Testis (tissue), 3 donors: ENCODE results near the gene C11orf52. TPM values are rescaled to one million over a fixed set of nuclear protein-coding genes. Genes with fewer than 3 reads are reported as not detected.
A peak's percentile ranks its signal among the peaks of the same experiment; 100 is the strongest.

Experiments used
- DNase-seq: peaks from one replicate; pipeline ENCODE4 v3.0.0-alpha.2; 2019
- H3K27ac ChIP-seq, 2 donors: fragments of 200-600 bp; sonication (generic); one replicate each; pipeline ENCODE4 v1.5.1; 2019
- H3K27me3 ChIP-seq: fragments of 200-600 bp; sonication (generic); one replicate; pipeline ENCODE4 v1.5.1; 2019
- H3K36me3 ChIP-seq: fragments of 200-600 bp; sonication (generic); one replicate; pipeline ENCODE4 v1.5.1; 2017; ENCODE audit warnings: low read depth; ENCODE audit errors: missing control alignments
- H3K4me1 ChIP-seq: fragments of 200-600 bp; sonication (generic); one replicate; pipeline ENCODE4 v1.5.1; 2019
- H3K4me3 ChIP-seq, 2 donors: fragments of 200-600 bp; sonication (generic); one replicate each; pipeline ENCODE4 v1.5.1; 2017 to 2019
- H3K9me3 ChIP-seq: fragments of 200-600 bp; sonication (generic); one replicate; pipeline ENCODE4 v1.5.1; 2017
- CTCF ChIP-seq, 3 experiments: fragments of 450-650 bp in 2 of 3; fragments of 200-600 bp in 1 of 3; sonication (generic) in 1 of 3; IDR thresholded peaks; one replicate each; pipeline ENCODE4 v1.5.1; 2016 to 2019; ENCODE audit warnings: antibody characterized with exemption in 3 of 3, mild to moderate bottlenecking in 2 of 3, moderate library complexity in 1 of 3
- POLR2A ChIP-seq: fragments of 450-650 bp; IDR thresholded peaks from one replicate; pipeline ENCODE4 v1.6.1; 2017; ENCODE audit warnings: antibody characterized with exemption, mild to moderate bottlenecking, moderate library complexity
- WGBS, 2 donors: methylation state at CpG; one replicate each; pipeline ENCODE4 v1.1.5; 2018; 5-methylcytosine and 5-hydroxymethylcytosine counted together
- intact Hi-C: fragments of 100-400 bp; cut with DNase I; formaldehyde crosslinking; loops from one replicate; pipeline ENCODE4 v1.15.1; 2023; ENCODE audit warnings: low total_unique reads
- polyA plus RNA-seq: library from polyadenylated mRNA; stranded (reverse); fragments of 350-450 nt; fragmentation: Illumina TruSeq; extraction: RNeasy Lipid Tissue Mini Kit (QIAGEN cat#74804); gene quantifications from one replicate; pipeline ENCODE4 v1.2.3, GENCODE V29; 2014; ENCODE audit warnings: low read depth, low replicate concordance; ENCODE audit not compliant: insufficient read depth
- total RNA-seq, 2 donors: library from RNA; depleted of rRNA; stranded (reverse); fragments of >200 nt; gene quantifications; one replicate each; pipeline ENCODE4 v1.2.3, GENCODE V29; 2016

Gene C11orf52
- total and polyA plus RNA-seq, 3 donors from 2014 or later, result 1.4 to 2.0 (median 1.6) TPM

- TF ChIP-seq CTCF (IDR thresholded peaks at IDR 0.05), result no peak
- no peak for TF ChIP-seq POLR2A
- intact Hi-C loops, result no loop called here
- no peaks in the 10 kb centered on the region for H3K36me3 ChIP-seq
- H3K4me1 ChIP-seq, result peaks cover 13% of the 10 kb centered on the region
- peak overlapping the region; percentile 22 to 81 for H3K27ac ChIP-seq
- H3K4me3 ChIP-seq, result no peak overlapping the region
- H3K9me3 ChIP-seq, result no peaks in the 10 kb centered on the region
- H3K27me3 ChIP-seq, result no peaks in the 10 kb centered on the region
- DNase-seq, result peak; percentile 11
- 36 to 46% methylated on average over 5 of the region's 5 CpGs for WGBS, 2 donors
Observed at GRCh38 chr11:111923351-111923788, 4.7 kb downstream of the C11orf52 start.

GRCh38 chr11:111923951-111924350, 5.2 kb downstream of the C11orf52 start:
- H3K27me3 ChIP-seq, result no peaks in the 10 kb centered on the region
- H3K4me3 ChIP-seq, result no peak overlapping the region
- H3K9me3 ChIP-seq, result no peaks in the 10 kb centered on the region
- intact Hi-C loops, result no loop called here
- peaks cover 13% of the 10 kb centered on the region for H3K4me1 ChIP-seq
- H3K36me3 ChIP-seq, result no peaks in the 10 kb centered on the region
- TF ChIP-seq POLR2A, result no peak
- TF ChIP-seq CTCF (IDR thresholded peaks at IDR 0.05), result no peak
- no peak for DNase-seq
- peak overlapping the region; percentile 8 to 81 for H3K27ac ChIP-seq

- DNase-seq, result no peak
- H3K4me1 ChIP-seq, result peaks cover 13% of the 10 kb centered on the region
- no peaks in the 10 kb centered on the region for H3K36me3 ChIP-seq
- no peaks in the 10 kb centered on the region for H3K27me3 ChIP-seq
- TF ChIP-seq CTCF (IDR thresholded peaks at IDR 0.05) (no peak), POLR2A (no peak)
- peak overlapping the region in 1 of 2 donors; percentile 52 for H3K4me3 ChIP-seq
- 75 to 77% methylated on average over 16 of the region's 16 CpGs for WGBS, 2 donors
- H3K9me3 ChIP-seq, result no peaks in the 10 kb centered on the region
- intact Hi-C loops, result no loop called here
- peak overlapping the region in 1 of 2 donors; percentile 87 for H3K27ac ChIP-seq
Observed at GRCh38 chr11:111925953-111926352, 7.2 kb downstream of the C11orf52 start.

- TF ChIP-seq POLR2A, result peak; percentile 14
- TF ChIP-seq CTCF (IDR thresholded peaks at IDR 0.05), result no peak
- H3K27me3 ChIP-seq, result no peaks in the 10 kb centered on the region
- WGBS, 2 donors, result 1% methylated on average over 6 to 47 of the region's 47 CpGs
- intact Hi-C loops, result no loop called here
- H3K36me3 ChIP-seq, result no peaks in the 10 kb centered on the region
- H3K27ac ChIP-seq, result peak overlapping the region; percentile 73 to 87
- peaks cover 13% of the 10 kb centered on the region for H3K4me1 ChIP-seq
- peak overlapping the region; percentile 47 to 60 for H3K4me3 ChIP-seq
- DNase-seq, result peak; percentile 97
- H3K9me3 ChIP-seq, result no peaks in the 10 kb centered on the region
Observed at GRCh38 chr11:111926505-111927391, 8.0 kb downstream of the C11orf52 start.
